ENCODE measurements around the gene SLAMF1. TPM values are rescaled to one million over a fixed set of nuclear protein-coding genes. Genes with fewer than 3 reads are reported as not detected.
"Not testable (repeated sequence)": the region's sequence is repeated elsewhere in the genome, so short reads cannot be mapped to it uniquely, and the experiment has no call there.

SLAMF1 gene
- total RNA-seq, 1 donor from 2014 or later: not detected

GRCh38 chr1:160630523-160631451, 16.1 kb downstream of the SLAMF1 start:
- Mint-ChIP-seq H3K36me3 (ENCODE audit: unreplicated experiment) (no peaks in the 10 kb centered on the region), H3K4me3 (ENCODE audit: unreplicated experiment) (no peak overlapping the region), H3K27ac (ENCODE audit: unreplicated experiment) (no peak overlapping the region), H3K4me1 (ENCODE audit: unreplicated experiment) (no peaks in the 10 kb centered on the region), H3K27me3 (ENCODE audit: unreplicated experiment) (no peaks in the 10 kb centered on the region), H3K9me3 (ENCODE audit: unreplicated experiment) (no peaks in the 10 kb centered on the region)
- TF ChIP-seq CTCF (IDR thresholded peaks at IDR 0.05): no peak
- no peak for DNase-seq (ENCODE audit: extremely low spot score, unreplicated experiment)

DNA sequence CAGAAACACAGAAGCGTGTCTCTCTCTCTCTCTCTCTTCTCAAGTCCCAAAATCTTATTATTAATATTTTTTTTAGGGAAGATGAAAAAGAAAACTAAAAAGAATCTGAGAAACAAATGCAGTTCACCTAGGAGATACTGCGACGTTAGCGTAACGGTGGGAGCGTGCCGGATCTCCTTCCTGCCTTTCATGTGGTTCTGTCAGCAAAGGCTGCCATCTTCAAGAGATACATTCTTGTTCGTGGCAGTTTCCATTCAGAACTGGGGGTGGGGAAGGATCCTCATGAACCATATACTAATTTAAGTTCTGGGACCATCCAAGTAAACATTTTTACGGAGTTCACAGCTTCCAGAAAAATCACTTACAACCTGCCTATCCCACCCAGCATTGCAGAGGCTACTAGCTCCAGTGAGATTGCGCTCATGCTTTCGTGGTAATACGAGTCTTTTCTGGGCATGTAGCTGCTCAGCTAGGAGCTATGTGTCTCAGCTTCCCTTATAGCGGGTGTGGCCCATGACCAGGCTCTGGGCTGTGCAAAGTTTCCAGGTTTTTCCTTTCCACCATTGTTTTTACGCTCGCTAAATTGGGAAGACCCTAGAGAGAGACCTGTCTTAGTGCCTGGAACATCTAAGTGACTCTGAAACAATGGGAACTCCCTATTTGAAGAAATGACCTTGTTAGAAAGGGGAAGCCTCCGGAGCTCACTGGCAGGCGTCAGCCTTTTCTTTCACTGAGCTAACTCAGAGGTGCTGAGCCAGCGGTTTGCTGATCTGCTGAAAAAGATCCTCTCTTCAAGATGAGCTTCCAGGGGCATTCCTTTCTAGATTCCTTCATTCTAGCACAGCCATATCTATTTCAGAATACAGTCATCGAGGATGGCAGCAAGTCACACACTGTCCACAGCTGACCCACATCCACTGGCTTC, 17.3 kb downstream of the SLAMF1 start:
- Mint-ChIP-seq H3K4me3 (ENCODE audit: unreplicated experiment) (no peak overlapping the region), H3K9me3 (ENCODE audit: unreplicated experiment) (no peaks in the 10 kb centered on the region), H3K36me3 (ENCODE audit: unreplicated experiment) (no peaks in the 10 kb centered on the region), H3K27ac (ENCODE audit: unreplicated experiment) (no peak overlapping the region), H3K4me1 (ENCODE audit: unreplicated experiment) (no peaks in the 10 kb centered on the region), H3K27me3 (ENCODE audit: unreplicated experiment) (peaks cover 7% of the 10 kb centered on the region)
- TF ChIP-seq CTCF (IDR thresholded peaks at IDR 0.05): no peak
- DNase-seq (ENCODE audit: extremely low spot score, unreplicated experiment): no peak

DNA sequence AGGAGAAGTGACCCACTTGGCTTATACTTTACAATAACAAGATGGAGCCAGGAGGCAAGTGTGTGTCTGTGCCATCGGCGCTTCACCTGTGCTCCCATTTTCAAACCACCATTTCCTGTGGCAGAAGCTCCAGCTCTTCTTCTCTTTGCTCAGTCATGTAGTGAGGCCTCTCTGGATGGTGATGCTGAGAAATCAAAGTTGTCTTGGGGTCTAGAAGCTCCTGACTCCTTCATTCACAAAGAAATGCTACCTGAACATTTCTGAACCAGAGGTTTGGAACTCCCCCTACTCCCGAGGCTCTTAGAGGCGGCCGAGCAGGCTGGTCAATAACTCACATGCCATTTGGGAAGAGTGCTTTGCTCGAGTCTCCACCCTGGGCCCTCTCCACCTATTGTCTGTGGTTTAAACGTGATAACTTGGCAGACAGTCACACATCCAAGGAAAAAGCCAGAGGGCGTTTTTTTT, 18.0 kb downstream of the SLAMF1 start:
- Mint-ChIP-seq H3K4me1 (ENCODE audit: unreplicated experiment) (no peaks in the 10 kb centered on the region), H3K27ac (ENCODE audit: unreplicated experiment) (no peak overlapping the region)
- no peak for DNase-seq (ENCODE audit: extremely low spot score, unreplicated experiment)

GRCh38 chr1:160627677-160628289, 19.1 kb downstream of the SLAMF1 start:
- H3K27me3 Mint-ChIP-seq (ENCODE audit: unreplicated experiment); H3K27ac Mint-ChIP-seq (ENCODE audit: unreplicated experiment); H3K4me1 Mint-ChIP-seq (ENCODE audit: unreplicated experiment); H3K9me3 Mint-ChIP-seq (ENCODE audit: unreplicated experiment); H3K36me3 Mint-ChIP-seq (ENCODE audit: unreplicated experiment); DNase-seq (ENCODE audit: extremely low spot score, unreplicated experiment); H3K4me3 Mint-ChIP-seq (ENCODE audit: unreplicated experiment): not testable (repeated sequence)

More for the DNA sequence above, 18.0 kb downstream of the SLAMF1 start:
- Mint-ChIP-seq H3K36me3 (ENCODE audit: unreplicated experiment) (no peaks in the 10 kb centered on the region), H3K9me3 (ENCODE audit: unreplicated experiment) (no peaks in the 10 kb centered on the region), H3K4me3 (ENCODE audit: unreplicated experiment) (no peak overlapping the region), H3K27me3 (ENCODE audit: unreplicated experiment) (peaks cover 7% of the 10 kb centered on the region)
- TF ChIP-seq CTCF (IDR thresholded peaks at IDR 0.05): no peak

- Mint-ChIP-seq H3K9me3 (ENCODE audit: unreplicated experiment) (no peaks in the 10 kb centered on the region), H3K27ac (ENCODE audit: unreplicated experiment) (no peak overlapping the region), H3K4me1 (ENCODE audit: unreplicated experiment) (no peaks in the 10 kb centered on the region), H3K4me3 (ENCODE audit: unreplicated experiment) (no peak overlapping the region), H3K36me3 (ENCODE audit: unreplicated experiment) (no peaks in the 10 kb centered on the region), H3K27me3 (ENCODE audit: unreplicated experiment) (peaks cover 7% of the 10 kb centered on the region)
- DNase-seq (ENCODE audit: extremely low spot score, unreplicated experiment): no peak
- TF ChIP-seq CTCF (IDR thresholded peaks at IDR 0.05): no peak
Observed at GRCh38 chr1:160626509-160627342, 20.1 kb downstream of the SLAMF1 start.
